Tibial nerve (tissue), 4 donors: ENCODE measurements around the gene DLGAP4. TPM values are rescaled to one million over a fixed set of nuclear protein-coding genes. Genes with fewer than 3 reads are reported as not detected.

Experiments used
- DNase-seq, 2 donors: peaks; one replicate each; pipeline ENCODE4 v3.0.0-alpha.2; 2019; ENCODE audit warnings: low spot score in 2 of 2
- H3K27ac ChIP-seq, 4 donors: fragments of 200-600 bp; sonication (generic) in 3 of 4; one replicate each; pipeline ENCODE4 v1.5.1; 2017 to 2019; ENCODE audit warnings: mild to moderate bottlenecking in 1 of 4
- H3K27me3 ChIP-seq, 2 donors: fragments of 200-600 bp; sonication (generic) in 1 of 2; one replicate each; pipeline versions ENCODE4 v1.5.1 to v1.6.0; 2017 to 2019
- H3K36me3 ChIP-seq, 3 donors: fragments of 200-600 bp; sonication (generic); one replicate each; pipeline ENCODE4 v1.5.1; 2018 to 2019
- H3K4me1 ChIP-seq, 4 donors: fragments of 200-600 bp; sonication (generic) in 3 of 4; one replicate each; pipeline ENCODE4 v1.5.1; 2017 to 2019
- H3K4me3 ChIP-seq, 4 donors: fragments of 200-600 bp; sonication (generic) in 3 of 4; one replicate each; pipeline ENCODE4 v1.5.1; 2017 to 2019; ENCODE audit warnings: mild to moderate bottlenecking in 1 of 4, moderate library complexity in 1 of 4
- H3K9me3 ChIP-seq, 4 donors: fragments of 200-600 bp; sonication (generic) in 3 of 4; one replicate each; pipeline ENCODE4 v1.5.1; 2017 to 2019
- CTCF ChIP-seq, 5 experiments: fragments of 200-600 bp in 3 of 5; fragments of 450-650 bp in 2 of 5; sonication (generic) in 3 of 5; IDR thresholded peaks; one replicate each; pipeline ENCODE4 v1.5.1; 2016 to 2019; ENCODE audit warnings: antibody characterized with exemption in 5 of 5, mild to moderate bottlenecking in 3 of 5, moderate library complexity in 2 of 5
- EP300 ChIP-seq, 2 donors: sonication (generic); formaldehyde crosslinking; IDR thresholded peaks; one replicate each; pipeline ENCODE4 v1.6.1; 2017; ENCODE audit warnings: antibody characterized with exemption in 2 of 2, mild to moderate bottlenecking in 1 of 2
- POLR2A ChIP-seq, 2 donors: fragments of 450-650 bp; IDR thresholded peaks; one replicate each; pipeline ENCODE4 v1.6.1; 2017; ENCODE audit warnings: antibody characterized with exemption in 2 of 2, mild to moderate bottlenecking in 2 of 2, moderate library complexity in 2 of 2
- WGBS, 2 donors: methylation state at CpG; one replicate each; pipeline ENCODE4 v1.1.5; 2018; 5-methylcytosine and 5-hydroxymethylcytosine counted together
- total RNA-seq, 4 donors: library from RNA; depleted of rRNA; stranded (reverse); fragments of >200 nt; gene quantifications; one replicate each; pipeline ENCODE4 v1.1.0, GENCODE V29; 2016

Gene DLGAP4
- total RNA-seq, 4 donors from 2014 or later: 46.1 to 97.5 (median 52.5) TPM

- Histone ChIP-seq H3K27me3 (no peaks in the 10 kb centered on the region), H3K36me3 (peaks cover 0 to under 1% (median 0%) of the 10 kb centered on the region in 3 donors), H3K4me1 (no peaks in the 10 kb centered on the region), H3K9me3 (no peaks in the 10 kb centered on the region), H3K27ac (no peak overlapping the region), H3K4me3 (no peak overlapping the region)
- no peak for DNase-seq
- TF ChIP-seq EP300 (IDR thresholded peaks at IDR 0.05): no peak
- WGBS, 2 donors: 82 to 90% methylated on average over 11 of the region's 12 CpGs
Observed at GRCh38 chr20:36262440-36262839, 43.7 kb upstream of the DLGAP4 start.

GRCh38 chr20:36264426-36265246 lies 41.5 kb upstream of the DLGAP4 start:
- DNase-seq: no peak
- Histone ChIP-seq H3K4me1 (no peaks in the 10 kb centered on the region), H3K27me3 (no peaks in the 10 kb centered on the region), H3K27ac (no peak overlapping the region), H3K36me3 (no peaks in the 10 kb centered on the region), H3K4me3 (no peak overlapping the region), H3K9me3 (no peaks in the 10 kb centered on the region)
- TF ChIP-seq CTCF (IDR thresholded peaks at IDR 0.05) (no peak), EP300 (IDR thresholded peaks at IDR 0.05) (no peak), POLR2A (IDR thresholded peaks at IDR 0.05) (no peak)
- WGBS, 2 donors: 89 to 91% methylated on average over 19 to 20 of the region's 20 CpGs

- 86 to 89% methylated on average over 4 to 6 of the region's 6 CpGs for whole genome bisulfite sequencing, 2 donors
- no peak overlapping the region for H3K4me3 ChIP-seq
- no peak for DNase-seq
- H3K36me3 ChIP-seq: no peaks in the 10 kb centered on the region
- H3K27ac ChIP-seq: no peak overlapping the region
- H3K27me3 ChIP-seq: no peaks in the 10 kb centered on the region
- no peaks in the 10 kb centered on the region for H3K4me1 ChIP-seq
- TF ChIP-seq POLR2A (IDR thresholded peaks at IDR 0.05) (no peak), EP300 (IDR thresholded peaks at IDR 0.05) (no peak), CTCF (IDR thresholded peaks at IDR 0.05) (no peak)
- no peaks in the 10 kb centered on the region for H3K9me3 ChIP-seq
Observed at GRCh38 chr20:36266189-36266588, 40.0 kb upstream of the DLGAP4 start.

DNA sequence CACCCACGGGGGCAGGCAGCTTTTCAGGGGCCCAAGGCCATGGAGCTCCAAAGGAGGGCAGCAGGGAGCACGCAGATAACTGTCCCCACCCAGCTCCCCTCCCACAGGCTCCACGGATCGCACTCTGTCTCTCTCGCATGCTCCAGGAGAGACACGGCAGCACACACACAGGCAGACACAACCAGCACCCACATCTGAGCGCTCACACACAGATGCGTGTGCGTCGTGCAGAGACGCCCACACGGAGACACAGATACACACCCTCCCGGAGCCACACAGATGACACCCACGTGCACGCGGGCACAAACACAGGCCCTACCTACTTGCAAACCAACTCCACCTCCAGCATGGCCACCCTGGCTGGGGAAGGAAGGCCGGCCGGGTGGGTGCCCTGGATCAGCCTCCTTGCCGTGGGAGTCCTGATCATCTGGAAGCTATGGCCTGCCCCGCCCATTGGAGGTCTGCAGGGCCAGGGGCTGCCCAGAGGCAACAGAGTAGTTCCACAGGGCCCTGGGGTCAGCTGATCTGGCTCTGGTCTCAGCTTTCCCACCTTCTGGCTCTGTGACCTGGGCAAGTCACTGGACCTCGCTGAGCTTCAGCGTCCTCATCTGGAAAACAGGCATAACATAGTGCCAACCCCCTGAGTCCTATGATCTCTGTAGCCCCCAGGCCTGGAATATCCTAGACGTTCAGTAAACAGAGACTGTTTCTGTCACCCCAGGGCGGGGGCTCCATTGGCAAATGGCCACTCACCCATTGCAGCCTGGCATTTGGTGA lies 38.3 kb upstream of the DLGAP4 start:
- Histone ChIP-seq H3K27me3 (no peaks in the 10 kb centered on the region), H3K27ac (no peak overlapping the region), H3K9me3 (no peaks in the 10 kb centered on the region), H3K4me1 (no peaks in the 10 kb centered on the region), H3K4me3 (no peak overlapping the region), H3K36me3 (no peaks in the 10 kb centered on the region)
- 66 to 69% methylated on average over 18 to 20 of the region's 24 CpGs for WGBS, 2 donors
- TF ChIP-seq POLR2A (IDR thresholded peaks at IDR 0.05) (no peak), EP300 (IDR thresholded peaks at IDR 0.05) (no peak), CTCF (IDR thresholded peaks at IDR 0.05) (no peak)
- DNase-seq: no peak

DNA sequence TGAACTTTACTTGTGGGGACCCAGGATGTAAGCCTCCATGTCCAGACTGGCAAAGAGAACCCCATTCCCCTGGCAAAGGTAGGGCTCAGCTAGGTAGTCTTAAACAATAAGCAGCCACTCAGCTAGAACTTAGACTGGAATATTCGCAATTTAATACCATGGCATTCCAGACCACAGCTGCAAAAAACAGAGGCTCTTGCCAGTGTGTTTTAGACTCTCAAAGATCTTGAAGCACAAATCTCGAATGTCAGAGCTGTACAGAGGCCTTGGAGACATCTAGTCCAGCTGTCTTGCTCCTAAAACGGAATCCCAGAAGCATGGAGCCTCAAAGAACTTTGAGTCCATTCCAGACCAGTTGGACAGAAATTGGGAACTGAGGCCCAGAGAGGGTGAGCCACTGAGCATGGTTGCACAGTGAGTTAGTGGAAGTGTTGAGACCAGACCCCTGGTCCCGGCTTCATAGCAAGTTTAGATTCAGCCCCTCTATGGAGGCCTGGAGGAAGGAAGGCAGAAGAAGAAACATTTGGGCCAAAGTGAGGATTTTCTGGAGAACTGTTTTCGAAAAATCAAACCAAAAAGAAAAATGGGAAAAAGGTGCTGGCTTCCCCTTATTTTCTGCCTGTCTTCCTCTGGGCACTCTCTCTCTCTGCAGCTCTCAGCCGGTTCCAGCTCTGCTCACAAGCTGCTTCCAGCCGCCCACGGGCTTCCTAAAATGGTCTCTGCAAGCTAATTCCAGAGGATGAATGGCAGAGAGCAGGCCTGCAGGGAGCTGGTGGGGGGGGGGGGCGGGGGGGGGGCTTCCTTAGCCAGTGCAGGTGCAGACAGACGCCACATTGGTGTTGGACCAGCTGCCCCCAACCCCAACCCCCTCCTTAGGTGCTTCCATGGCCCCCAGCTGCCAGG lies 37.4 kb upstream of the DLGAP4 start:
- Histone ChIP-seq H3K9me3 (no peaks in the 10 kb centered on the region), H3K4me1 (no peaks in the 10 kb centered on the region), H3K27me3 (peaks cover 0 to 4% of the 10 kb centered on the region in 2 donors), H3K4me3 (no peak overlapping the region), H3K36me3 (no peaks in the 10 kb centered on the region), H3K27ac (no peak overlapping the region)
- no peak for DNase-seq
- 52 to 64% methylated on average over 9 to 10 of the region's 10 CpGs for WGBS, 2 donors
- TF ChIP-seq POLR2A (IDR thresholded peaks at IDR 0.05): no peak
- no peak for TF ChIP-seq EP300 (IDR thresholded peaks at IDR 0.05)
- no peak for TF ChIP-seq CTCF (IDR thresholded peaks at IDR 0.05)
